Type B pancreatic cell (in vitro differentiated cells): Measurements from ENCODE around the gene UFD1. TPM values are rescaled to one million over a fixed set of nuclear protein-coding genes. Genes with fewer than 3 reads are reported as not detected.

Source experiments
- DNase-seq: peaks from one replicate; pipeline ENCODE4 v3.0.0; 2021; ENCODE audit warnings: mixed read lengths; ENCODE audit not compliant: unreplicated experiment; ENCODE audit errors: extremely low spot score
- H3K27ac Mint-ChIP-seq: 2 replicates; pipeline ENCODE4 v1.8.0; 2021; ENCODE audit warnings: mild to moderate bottlenecking, mixed read lengths
- H3K27me3 Mint-ChIP-seq: 2 replicates; pipeline ENCODE4 v1.8.0; 2021; ENCODE audit warnings: mixed read lengths
- H3K36me3 Mint-ChIP-seq: 2 replicates; pipeline ENCODE4 v1.8.0; 2021; ENCODE audit warnings: mixed read lengths
- H3K4me1 Mint-ChIP-seq: one replicate; pipeline ENCODE4 v1.8.0; 2021; ENCODE audit warnings: mixed read lengths; ENCODE audit not compliant: unreplicated experiment
- H3K4me3 Mint-ChIP-seq: 2 replicates; pipeline ENCODE4 v1.8.0; 2021; ENCODE audit warnings: mild to moderate bottlenecking, mixed read lengths
- H3K9me3 Mint-ChIP-seq: 2 replicates; pipeline ENCODE4 v1.8.0; 2021; ENCODE audit warnings: mixed read lengths
- total RNA-seq: library from RNA; stranded (reverse); gene quantifications from 2 replicates; pipeline ENCODE4 v1.2.1, GENCODE V29; 2021; ENCODE audit warnings: low replicate concordance
- TF ChIP-seq, protein P1 (sequence below): fragments of 200-600 bp; sonication (generic); conservative IDR thresholded peaks from 2 replicates; pipeline ENCODE4 v1.5.0; 2021; ENCODE audit warnings: antibody characterized with exemption, mild to moderate bottlenecking

Gene UFD1
- total RNA-seq, 1 donor from 2014 or later = 52.4 TPM

DNA sequence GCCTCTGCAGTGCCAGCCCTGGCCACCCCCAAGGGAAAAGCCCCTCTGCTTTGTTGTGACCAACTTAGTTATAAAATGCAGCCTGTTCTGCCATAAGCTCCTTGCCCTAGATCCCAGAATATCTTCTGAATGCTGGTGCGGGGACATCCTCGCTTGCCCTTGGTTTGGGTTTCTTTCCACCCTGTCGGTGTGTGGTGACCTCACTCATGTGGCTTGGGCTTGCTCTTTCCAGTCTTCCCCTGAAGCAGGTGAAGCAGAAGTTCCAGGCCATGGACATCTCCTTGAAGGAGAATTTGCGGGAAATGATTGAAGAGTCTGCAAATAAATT, 28.5 kb upstream of the UFD1 start:
- TF ChIP-seq, protein P1, sequence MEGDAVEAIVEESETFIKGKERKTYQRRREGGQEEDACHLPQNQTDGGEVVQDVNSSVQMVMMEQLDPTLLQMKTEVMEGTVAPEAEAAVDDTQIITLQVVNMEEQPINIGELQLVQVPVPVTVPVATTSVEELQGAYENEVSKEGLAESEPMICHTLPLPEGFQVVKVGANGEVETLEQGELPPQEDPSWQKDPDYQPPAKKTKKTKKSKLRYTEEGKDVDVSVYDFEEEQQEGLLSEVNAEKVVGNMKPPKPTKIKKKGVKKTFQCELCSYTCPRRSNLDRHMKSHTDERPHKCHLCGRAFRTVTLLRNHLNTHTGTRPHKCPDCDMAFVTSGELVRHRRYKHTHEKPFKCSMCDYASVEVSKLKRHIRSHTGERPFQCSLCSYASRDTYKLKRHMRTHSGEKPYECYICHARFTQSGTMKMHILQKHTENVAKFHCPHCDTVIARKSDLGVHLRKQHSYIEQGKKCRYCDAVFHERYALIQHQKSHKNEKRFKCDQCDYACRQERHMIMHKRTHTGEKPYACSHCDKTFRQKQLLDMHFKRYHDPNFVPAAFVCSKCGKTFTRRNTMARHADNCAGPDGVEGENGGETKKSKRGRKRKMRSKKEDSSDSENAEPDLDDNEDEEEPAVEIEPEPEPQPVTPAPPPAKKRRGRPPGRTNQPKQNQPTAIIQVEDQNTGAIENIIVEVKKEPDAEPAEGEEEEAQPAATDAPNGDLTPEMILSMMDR = no peak
- H3K9me3 Mint-ChIP-seq = no peaks in the 10 kb centered on the region

GRCh38 chr22:19506212-19506611, 27.2 kb upstream of the UFD1 start:
- H3K36me3 Mint-ChIP-seq = no peaks in the 10 kb centered on the region

More for the DNA sequence above, 28.5 kb upstream of the UFD1 start:
- no peaks in the 10 kb centered on the region for H3K4me1 Mint-ChIP-seq
- no peak for DNase-seq
- no peak overlapping the region for H3K27ac Mint-ChIP-seq
- no peaks in the 10 kb centered on the region for H3K27me3 Mint-ChIP-seq
- H3K4me3 Mint-ChIP-seq = no peak overlapping the region
- no peaks in the 10 kb centered on the region for H3K36me3 Mint-ChIP-seq

DNA sequence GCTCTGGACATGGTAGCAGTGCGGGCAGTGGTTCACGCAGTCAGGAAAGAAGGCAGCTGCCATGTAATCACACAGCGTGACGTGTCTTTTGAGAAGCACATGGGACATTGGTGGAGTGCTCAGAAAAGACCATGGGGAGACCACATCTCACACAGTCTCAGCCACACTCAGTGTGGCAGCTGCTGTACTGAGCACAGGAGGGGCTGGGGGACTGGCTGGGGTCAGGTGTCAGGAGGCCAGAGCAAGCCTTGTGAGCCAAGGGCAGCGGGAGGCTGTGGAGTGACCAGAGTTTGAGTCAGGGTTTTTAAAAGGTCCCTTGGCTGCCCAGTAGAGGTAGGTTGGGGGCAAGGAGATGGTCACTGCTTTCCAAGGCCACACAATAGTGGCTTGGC, 26.7 kb upstream of the UFD1 start:
- Mint-ChIP-seq H3K4me1 (no peaks in the 10 kb centered on the region), H3K27ac (no peak overlapping the region), H3K27me3 (no peaks in the 10 kb centered on the region), H3K4me3 (no peak overlapping the region), H3K9me3 (no peaks in the 10 kb centered on the region), H3K36me3 (no peaks in the 10 kb centered on the region)
- TF ChIP-seq, protein P1 = no peak
- DNase-seq = no peak

More at GRCh38 chr22:19506212-19506611, 27.2 kb upstream of the UFD1 start:
- H3K9me3 Mint-ChIP-seq = no peaks in the 10 kb centered on the region
- H3K27ac Mint-ChIP-seq = no peak overlapping the region
- H3K4me1 Mint-ChIP-seq = no peaks in the 10 kb centered on the region
- no peaks in the 10 kb centered on the region for H3K27me3 Mint-ChIP-seq
- TF ChIP-seq, protein P1 = no peak
- no peak overlapping the region for H3K4me3 Mint-ChIP-seq
- no peak for DNase-seq

- DNase-seq = no peak
- H3K27ac Mint-ChIP-seq = no peak overlapping the region
- H3K4me3 Mint-ChIP-seq = no peak overlapping the region
- TF ChIP-seq, protein P1 = no peak
- H3K36me3 Mint-ChIP-seq = no peaks in the 10 kb centered on the region
- no peaks in the 10 kb centered on the region for H3K4me1 Mint-ChIP-seq
- H3K27me3 Mint-ChIP-seq = no peaks in the 10 kb centered on the region
- no peaks in the 10 kb centered on the region for H3K9me3 Mint-ChIP-seq
Observed at GRCh38 chr22:19504900-19505734, 26.1 kb upstream of the UFD1 start.

GRCh38 chr22:19503869-19504268, 24.9 kb upstream of the UFD1 start:
- Mint-ChIP-seq H3K27me3 (no peaks in the 10 kb centered on the region), H3K36me3 (no peaks in the 10 kb centered on the region), H3K4me3 (no peak overlapping the region), H3K27ac (no peak overlapping the region), H3K9me3 (no peaks in the 10 kb centered on the region), H3K4me1 (no peaks in the 10 kb centered on the region)
- TF ChIP-seq, protein P1 = no peak
- peak; percentile 59 for DNase-seq
